Astrocyte (in vitro differentiated cells and primary cell): ENCODE results near the gene MX2. TPM values are rescaled to one million over a fixed set of nuclear protein-coding genes. Genes with fewer than 3 reads are reported as not detected.

Experiments
- DNase-seq: peaks from one replicate; pipeline ENCODE4 v3.0.0-alpha.2; 2010; ENCODE audit warnings: low read depth
- FAIRE-seq: peaks from 2 replicates; lab custom pipeline; 2011; peaks lifted over from hg19 to GRCh38; lab: Jason Lieb, UNC
- H2AFZ ChIP-seq: 2 replicates; pipeline ENCODE4 v1.6.0; 2012; ENCODE audit warnings: low read depth, low read length, inconsistent platforms
- H3K27ac ChIP-seq: 2 replicates; pipeline ENCODE4 v1.5.1; 2011; ENCODE audit warnings: low read depth, low read length, inconsistent platforms
- H3K27me3 ChIP-seq: 2 replicates; pipeline ENCODE4 v1.6.0; 2011; ENCODE audit warnings: low read length, inconsistent platforms; ENCODE audit not compliant: insufficient read depth
- H3K36me3 ChIP-seq: 2 replicates; pipeline ENCODE4 v1.5.1; 2011; ENCODE audit warnings: low read length, inconsistent platforms; ENCODE audit not compliant: insufficient read depth
- H3K4me1 ChIP-seq: 2 replicates; pipeline ENCODE4 v1.5.1; 2011; ENCODE audit warnings: low read length, inconsistent platforms; ENCODE audit not compliant: insufficient read depth
- H3K4me2 ChIP-seq: 2 replicates; pipeline ENCODE4 v1.6.0; 2012; ENCODE audit warnings: low read length, inconsistent platforms
- H3K4me3 ChIP-seq: 2 replicates; pipeline ENCODE4 v1.5.1; 2011; ENCODE audit warnings: low read depth, mild to moderate bottlenecking, low read length, inconsistent platforms; ENCODE audit not compliant: insufficient read depth
- H3K79me2 ChIP-seq: 2 replicates; pipeline ENCODE4 v1.6.0; 2012; ENCODE audit warnings: mild to moderate bottlenecking, low read length, inconsistent platforms; ENCODE audit not compliant: insufficient read depth
- H3K9ac ChIP-seq: 2 replicates; pipeline ENCODE4 v1.6.0; 2012; ENCODE audit warnings: mild to moderate bottlenecking, low read length, inconsistent platforms
- H3K9me3 ChIP-seq: 2 replicates; pipeline ENCODE4 v1.5.1; 2012; ENCODE audit warnings: low read depth, mild to moderate bottlenecking, low read length, inconsistent platforms; ENCODE audit not compliant: insufficient read depth
- H4K20me1 ChIP-seq: 2 replicates; pipeline ENCODE4 v1.6.0; 2012; ENCODE audit warnings: low read length, inconsistent platforms; ENCODE audit not compliant: insufficient read depth
- H3K27ac Mint-ChIP-seq: one replicate; pipeline ENCODE4 v1.8.0; 2021; ENCODE audit warnings: mild to moderate bottlenecking, mixed read lengths; ENCODE audit not compliant: unreplicated experiment
- H3K27me3 Mint-ChIP-seq: one replicate; pipeline ENCODE4 v1.8.0; 2021; ENCODE audit warnings: low read depth, mixed read lengths; ENCODE audit not compliant: unreplicated experiment
- H3K36me3 Mint-ChIP-seq: one replicate; pipeline ENCODE4 v1.8.0; 2021; ENCODE audit warnings: low read depth, mixed read lengths; ENCODE audit not compliant: unreplicated experiment
- H3K4me1 Mint-ChIP-seq: one replicate; pipeline ENCODE4 v1.8.0; 2021; ENCODE audit warnings: low read depth, mixed read lengths; ENCODE audit not compliant: unreplicated experiment
- H3K4me3 Mint-ChIP-seq: one replicate; pipeline ENCODE4 v1.8.0; 2021; ENCODE audit warnings: mild to moderate bottlenecking, moderate library complexity, mixed read lengths; ENCODE audit not compliant: unreplicated experiment
- H3K9me3 Mint-ChIP-seq: one replicate; pipeline ENCODE4 v1.8.0; 2021; ENCODE audit warnings: mild to moderate bottlenecking, mixed read lengths; ENCODE audit not compliant: unreplicated experiment
- EZH2 ChIP-seq: IDR thresholded peaks from 2 replicates; pipeline ENCODE4 v1.6.1; 2012; ENCODE audit warnings: mild to moderate bottlenecking, low read length, inconsistent platforms; ENCODE audit not compliant: insufficient read depth
- total RNA-seq: library from RNA; stranded (reverse); gene quantifications from 2 replicates; pipeline ENCODE4 v1.2.1, GENCODE V29; 2021
- TF ChIP-seq, protein P1 (sequence below): IDR thresholded peaks from 2 replicates; pipeline ENCODE4 v1.5.1; 2011; ENCODE audit warnings: low read depth, mild to moderate bottlenecking, inconsistent platforms, low read length, moderate library complexity; ENCODE audit not compliant: insufficient read depth

Gene MX2
- total RNA-seq, 1 donor from 2014 or later: 8.6 TPM

DNA sequence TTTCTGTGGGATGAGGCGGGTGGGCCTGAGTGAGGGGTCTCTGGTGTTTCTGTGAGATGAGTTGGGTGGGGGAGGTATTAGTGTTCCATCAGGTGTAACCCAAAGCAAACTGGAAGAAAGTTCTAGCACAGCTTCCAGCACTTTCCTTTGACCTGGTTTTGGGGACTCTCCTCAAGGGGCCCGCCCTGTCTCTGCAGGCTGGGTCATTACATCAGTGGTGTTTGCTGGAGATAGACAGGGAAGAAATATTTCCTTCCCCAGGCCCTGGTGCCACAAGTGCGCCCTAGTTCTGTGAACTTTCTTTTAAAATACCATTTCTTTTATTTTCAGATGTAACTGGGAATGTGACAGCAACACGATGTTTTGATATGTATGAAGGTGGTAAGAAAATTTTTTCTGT is 16.5 kb upstream of the MX2 start:
- peaks cover 10% of the 10 kb centered on the region for H3K9me3 Mint-ChIP-seq
- H3K4me3 ChIP-seq: no peak overlapping the region
- no peaks in the 10 kb centered on the region for H3K9me3 ChIP-seq
- H4K20me1 ChIP-seq: no peaks in the 10 kb centered on the region
- H3K36me3 Mint-ChIP-seq: no peaks in the 10 kb centered on the region
- peaks cover 15% of the 10 kb centered on the region for H3K27me3 Mint-ChIP-seq
- DNase-seq: no peak
- H3K4me1 ChIP-seq: no peaks in the 10 kb centered on the region
- H3K27me3 ChIP-seq: peaks cover 2% of the 10 kb centered on the region
- no peaks in the 10 kb centered on the region for H3K36me3 ChIP-seq
- peaks cover 2% of the 10 kb centered on the region for H3K4me1 Mint-ChIP-seq
- no peak overlapping the region for H3K27ac ChIP-seq
- no peak overlapping the region for H3K27ac Mint-ChIP-seq
- H3K4me2 ChIP-seq: no peak overlapping the region
- no peak overlapping the region for H3K9ac ChIP-seq
- FAIRE-seq: no peak
- no peaks in the 10 kb centered on the region for H3K79me2 ChIP-seq
- H2AFZ ChIP-seq: no peak overlapping the region
- no peak for TF ChIP-seq EZH2
- TF ChIP-seq, protein P1, sequence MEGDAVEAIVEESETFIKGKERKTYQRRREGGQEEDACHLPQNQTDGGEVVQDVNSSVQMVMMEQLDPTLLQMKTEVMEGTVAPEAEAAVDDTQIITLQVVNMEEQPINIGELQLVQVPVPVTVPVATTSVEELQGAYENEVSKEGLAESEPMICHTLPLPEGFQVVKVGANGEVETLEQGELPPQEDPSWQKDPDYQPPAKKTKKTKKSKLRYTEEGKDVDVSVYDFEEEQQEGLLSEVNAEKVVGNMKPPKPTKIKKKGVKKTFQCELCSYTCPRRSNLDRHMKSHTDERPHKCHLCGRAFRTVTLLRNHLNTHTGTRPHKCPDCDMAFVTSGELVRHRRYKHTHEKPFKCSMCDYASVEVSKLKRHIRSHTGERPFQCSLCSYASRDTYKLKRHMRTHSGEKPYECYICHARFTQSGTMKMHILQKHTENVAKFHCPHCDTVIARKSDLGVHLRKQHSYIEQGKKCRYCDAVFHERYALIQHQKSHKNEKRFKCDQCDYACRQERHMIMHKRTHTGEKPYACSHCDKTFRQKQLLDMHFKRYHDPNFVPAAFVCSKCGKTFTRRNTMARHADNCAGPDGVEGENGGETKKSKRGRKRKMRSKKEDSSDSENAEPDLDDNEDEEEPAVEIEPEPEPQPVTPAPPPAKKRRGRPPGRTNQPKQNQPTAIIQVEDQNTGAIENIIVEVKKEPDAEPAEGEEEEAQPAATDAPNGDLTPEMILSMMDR: no peak
- no peak overlapping the region for H3K4me3 Mint-ChIP-seq

DNA sequence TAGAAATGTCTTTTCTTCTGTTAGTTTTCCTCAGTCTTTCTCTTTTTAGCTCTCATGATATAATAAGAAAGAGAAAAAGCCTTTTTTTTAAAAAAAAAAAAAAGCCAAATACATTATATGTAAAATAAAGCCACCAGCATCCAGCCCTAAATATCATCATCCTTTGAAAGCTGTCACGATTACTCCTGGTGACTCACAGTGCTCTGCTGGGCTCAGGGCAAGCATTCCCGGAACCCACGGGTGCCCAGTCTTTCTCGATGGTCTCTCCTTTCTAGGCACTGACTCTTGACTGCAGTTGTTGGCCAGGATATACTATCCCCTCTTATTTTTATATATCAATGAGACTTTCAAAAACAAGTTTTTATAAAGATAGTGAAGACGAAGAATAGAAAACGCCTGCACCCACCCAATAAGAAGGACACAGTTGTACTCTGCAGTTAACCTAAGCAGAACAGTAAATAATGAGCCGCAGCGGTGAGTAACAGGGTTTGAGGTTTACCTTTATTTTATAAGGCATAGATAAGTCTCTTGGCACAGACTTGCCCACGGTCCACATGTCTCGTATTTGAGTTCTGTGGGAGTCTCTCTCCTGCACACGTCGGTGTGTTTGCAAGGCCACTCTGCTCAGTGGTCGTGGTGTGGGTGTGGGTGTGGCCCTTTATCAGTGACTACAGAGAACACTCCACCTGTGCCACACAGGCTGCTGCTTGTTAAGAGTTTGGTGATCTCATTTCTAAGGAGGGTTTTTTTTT is 15.7 kb upstream of the MX2 start:
- Histone ChIP-seq H3K9ac (no peak overlapping the region), H3K4me2 (no peak overlapping the region), H3K4me3 (no peak overlapping the region), H3K9me3 (no peaks in the 10 kb centered on the region), H2AFZ (no peak overlapping the region), H3K36me3 (no peaks in the 10 kb centered on the region), H4K20me1 (no peaks in the 10 kb centered on the region), H3K27me3 (peaks cover 2% of the 10 kb centered on the region), H3K27ac (no peak overlapping the region), H3K4me1 (no peaks in the 10 kb centered on the region), H3K79me2 (no peaks in the 10 kb centered on the region)
- TF ChIP-seq EZH2: no peak
- TF ChIP-seq, protein P1: no peak
- H3K4me3 Mint-ChIP-seq: no peak overlapping the region
- H3K27me3 Mint-ChIP-seq: peaks cover 15% of the 10 kb centered on the region
- no peak overlapping the region for H3K27ac Mint-ChIP-seq
- DNase-seq: no peak
- H3K9me3 Mint-ChIP-seq: peaks cover 10% of the 10 kb centered on the region
- peaks cover 2% of the 10 kb centered on the region for H3K4me1 Mint-ChIP-seq
- no peak for FAIRE-seq
- H3K36me3 Mint-ChIP-seq: no peaks in the 10 kb centered on the region

DNA sequence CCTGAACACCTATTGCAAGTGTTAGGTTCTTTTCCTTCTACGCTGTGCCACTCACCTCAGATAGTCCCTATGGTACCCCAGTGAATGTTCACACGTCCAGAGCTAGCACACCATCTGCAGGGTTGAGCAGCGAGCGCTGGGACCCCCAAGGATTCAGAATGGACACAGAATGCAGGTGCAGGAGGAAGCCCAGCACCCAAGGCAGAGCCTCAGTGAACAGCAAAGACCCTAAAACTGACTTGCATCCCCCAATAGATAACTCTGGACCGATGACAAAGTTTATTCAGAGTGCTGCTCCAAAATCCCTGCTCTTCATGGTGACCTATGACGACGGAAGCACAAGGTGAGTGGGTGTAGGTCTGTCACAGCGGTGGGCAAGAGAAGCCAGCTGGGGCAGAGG is 15.1 kb upstream of the MX2 start:
- peaks cover 15% of the 10 kb centered on the region for H3K27me3 Mint-ChIP-seq
- TF ChIP-seq, protein P1: no peak
- no peak for TF ChIP-seq EZH2
- Histone ChIP-seq H3K9me3 (no peaks in the 10 kb centered on the region), H3K27me3 (peaks cover 2% of the 10 kb centered on the region), H2AFZ (no peak overlapping the region), H3K4me3 (no peak overlapping the region), H4K20me1 (no peaks in the 10 kb centered on the region), H3K4me2 (no peak overlapping the region), H3K9ac (no peak overlapping the region), H3K27ac (no peak overlapping the region), H3K4me1 (no peaks in the 10 kb centered on the region), H3K36me3 (no peaks in the 10 kb centered on the region), H3K79me2 (no peaks in the 10 kb centered on the region)
- FAIRE-seq: no peak
- no peak for DNase-seq
- no peak overlapping the region for H3K27ac Mint-ChIP-seq
- no peaks in the 10 kb centered on the region for H3K36me3 Mint-ChIP-seq
- peaks cover 2% of the 10 kb centered on the region for H3K4me1 Mint-ChIP-seq
- H3K9me3 Mint-ChIP-seq: peaks cover 10% of the 10 kb centered on the region
- no peak overlapping the region for H3K4me3 Mint-ChIP-seq
